DMS153 treated with DMSO at 0.1 percent for 48 hours (cell line): ENCODE results near the gene TANC2.
A peak's percentile ranks its signal among the peaks of the same experiment; 100 is the strongest.

Source experiments
- DNase-seq: peaks from one replicate; lab custom pipeline; 2025; ENCODE audit not compliant: unreplicated experiment; lab: John Stamatoyannopoulos, UW

TANC2 gene

DNA sequence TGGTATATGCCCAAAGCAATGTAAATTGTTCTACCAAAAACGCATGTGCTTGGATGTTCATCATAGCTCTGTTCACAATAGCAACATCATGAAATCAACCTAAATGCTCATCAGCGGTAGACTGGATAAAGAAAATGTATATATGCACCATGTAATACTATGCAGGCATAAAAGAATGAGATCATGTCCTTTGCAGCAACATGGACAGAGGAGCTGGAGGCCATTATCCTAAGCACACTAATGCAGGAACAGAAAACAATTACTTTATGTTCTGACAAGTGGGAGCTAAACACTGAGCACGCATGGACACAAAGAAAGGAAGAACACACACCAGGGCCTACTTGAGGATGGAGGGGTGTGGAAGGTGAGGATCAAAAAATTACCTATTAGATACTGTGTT, 33.7 kb downstream of the TANC2 start:
- peak; percentile 23 for DNase-seq

DNA sequence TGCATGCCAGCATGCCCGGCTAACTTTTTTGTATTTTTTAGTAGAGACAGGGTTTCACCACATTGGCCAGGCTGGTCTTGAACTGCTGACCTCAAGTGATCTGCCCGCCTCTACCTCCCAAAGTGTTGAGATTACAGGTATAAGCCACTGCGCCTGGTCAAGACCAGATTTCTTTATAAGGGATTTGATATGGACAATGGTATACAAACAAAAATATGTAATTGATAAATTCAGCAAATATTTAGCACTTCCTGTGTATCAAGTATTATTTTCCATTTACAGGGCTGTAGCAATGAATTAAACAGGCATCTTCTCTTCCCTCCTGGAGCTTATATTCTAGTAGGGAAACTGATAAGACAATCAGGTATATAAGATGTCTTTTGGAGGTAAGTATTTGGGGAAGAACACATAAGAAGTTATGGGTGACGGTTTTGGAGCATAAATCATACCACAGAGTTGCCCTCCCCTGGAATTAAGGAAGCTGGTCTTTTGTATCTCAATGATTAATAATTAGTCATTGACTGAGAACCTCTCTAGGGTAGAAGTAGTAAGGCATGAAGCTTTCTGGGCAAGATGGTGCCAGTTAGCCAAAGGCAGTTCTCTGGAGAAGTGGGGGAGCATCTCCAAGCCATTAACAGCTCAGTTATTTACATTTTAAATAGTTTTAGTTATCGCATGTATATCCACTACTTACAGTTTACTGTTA, 35.8 kb downstream of the TANC2 start:
- no peak for DNase-seq

DNA sequence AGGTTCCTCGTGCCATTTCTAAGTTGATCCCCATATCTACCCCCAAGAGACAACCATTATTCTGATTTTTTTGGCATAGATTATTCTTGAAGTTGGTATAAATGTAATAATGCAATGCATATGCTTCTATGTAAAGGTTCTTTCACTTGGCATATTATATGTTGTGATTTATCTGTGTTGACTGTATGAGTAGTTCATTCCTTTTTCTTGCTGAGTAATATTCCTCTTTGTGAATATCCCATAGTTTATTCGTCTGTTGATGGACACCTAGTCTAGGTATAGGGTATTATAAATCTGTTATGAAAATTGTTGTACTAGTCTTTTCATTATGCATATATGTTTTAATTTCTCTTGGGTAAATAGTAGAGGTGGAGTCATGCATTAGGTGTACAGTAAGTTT, 36.6 kb downstream of the TANC2 start:
- DNase-seq: no peak

DNA sequence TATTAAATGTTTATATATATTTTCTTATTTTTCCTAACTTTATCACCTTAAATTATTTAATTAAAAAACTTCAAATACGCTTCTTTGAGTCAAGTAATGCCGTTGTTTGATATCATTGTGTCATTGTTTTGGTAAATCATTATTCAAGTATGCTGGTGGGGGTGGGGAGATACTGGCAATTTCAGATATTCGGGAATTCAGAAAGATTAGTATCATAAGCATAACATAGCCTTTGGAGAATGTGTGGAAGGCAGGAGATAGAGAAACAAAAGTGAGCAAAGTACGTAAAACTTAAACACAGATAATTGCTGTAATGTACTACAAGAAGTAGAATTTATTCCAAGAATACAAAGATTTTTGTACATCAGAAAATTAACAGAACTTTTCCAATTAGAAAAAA, 49.8 kb downstream of the TANC2 start:
- no peak for DNase-seq
